Omental fat pad (tissue), 4 donors: ENCODE results near the gene ATAD1. TPM values are rescaled to one million over a fixed set of nuclear protein-coding genes. Genes with fewer than 3 reads are reported as not detected.
"Not testable (repeated sequence)": the region's sequence is repeated elsewhere in the genome, so short reads cannot be mapped to it uniquely, and the experiment has no call there.

ENCODE experiments used
- ATAC-seq: fragments of 150-250 bp; one replicate; pipeline ENCODE4 v1.9.1; 2016; ENCODE audit warnings: mild to moderate bottlenecking, moderate library complexity; ENCODE audit not compliant: low FRiP score
- DNase-seq: peaks from one replicate; pipeline ENCODE4 v3.0.0-alpha.2; 2019; ENCODE audit warnings: low spot score
- CTCF ChIP-seq, 3 donors: fragments of 450-650 bp; IDR thresholded peaks; one replicate each; pipeline ENCODE4 v1.5.1; 2016 to 2017; ENCODE audit warnings: antibody characterized with exemption in 3 of 3, mild to moderate bottlenecking in 3 of 3, moderate library complexity in 2 of 3
- total RNA-seq, 4 donors: library from RNA; depleted of rRNA; stranded (reverse); fragments of >200 nt; gene quantifications; one replicate each; pipeline ENCODE4 v1.1.0, GENCODE V29; 2016

The ATAD1 gene
- total RNA-seq, 4 donors from 2014 or later = 29.4 to 34.2 (median 31.5) TPM

- ATAC-seq = no peak
- no peak for TF ChIP-seq CTCF (IDR thresholded peaks at IDR 0.05)
- DNase-seq = no peak
Observed at GRCh38 chr10:87744606-87745005, 73.4 kb downstream of the ATAD1 start.

- DNase-seq, ATAC-seq: not testable (repeated sequence)
Observed at GRCh38 chr10:87742992-87743610, 74.9 kb downstream of the ATAD1 start.

GRCh38 chr10:87740254-87740655, 77.8 kb downstream of the ATAD1 start:
- no peak for DNase-seq
- ATAC-seq = peak; percentile 78
- no peak for TF ChIP-seq CTCF (IDR thresholded peaks at IDR 0.05)

GRCh38 chr10:87739703-87740102, 78.3 kb downstream of the ATAD1 start:
- ATAC-seq = peak; percentile 11
- TF ChIP-seq CTCF (IDR thresholded peaks at IDR 0.05) = no peak
- DNase-seq = no peak

GRCh38 chr10:87738253-87738652, 79.8 kb downstream of the ATAD1 start:
- ATAC-seq, DNase-seq: not testable (repeated sequence)

GRCh38 chr10:87734987-87735827, 82.8 kb downstream of the ATAD1 start:
- ATAC-seq = peak; percentile 34
- TF ChIP-seq CTCF (IDR thresholded peaks at IDR 0.05) = peak in 1 of 3 donors; percentile 58
- no peak for DNase-seq

GRCh38 chr10:87733081-87733480, 84.9 kb downstream of the ATAD1 start:
- TF ChIP-seq CTCF (IDR thresholded peaks at IDR 0.05) = no peak
- ATAC-seq (no peak), DNase-seq (no peak)

GRCh38 chr10:87729940-87730339, 88.1 kb downstream of the ATAD1 start:
- TF ChIP-seq CTCF (IDR thresholded peaks at IDR 0.05) = no peak
- no peak for DNase-seq
- no peak for ATAC-seq
